ENCODE results near the gene PACSIN2.
"Not testable (repeated sequence)": the region's sequence is repeated elsewhere in the genome, so short reads cannot be mapped to it uniquely, and the experiment has no call there.

The PACSIN2 gene

GRCh38 chr22:42990131-42990838 is 24.7 kb downstream of the PACSIN2 start:
- peak; percentile 80 for FAIRE-seq

GRCh38 chr22:42986115-42986514 is 28.8 kb downstream of the PACSIN2 start:
- FAIRE-seq, result no peak

GRCh38 chr22:42985531-42985905 is 29.4 kb downstream of the PACSIN2 start:
- FAIRE-seq, result no peak

GRCh38 chr22:42984814-42985530 is 30.0 kb downstream of the PACSIN2 start:
- no peak for FAIRE-seq

- FAIRE-seq, result no peak
Observed at GRCh38 chr22:42984397-42984796, 30.6 kb downstream of the PACSIN2 start.

GRCh38 chr22:42983470-42983869 is 31.5 kb downstream of the PACSIN2 start:
- no peak for FAIRE-seq

- no peak for FAIRE-seq
Observed at GRCh38 chr22:42979606-42980005, 35.3 kb downstream of the PACSIN2 start.

- FAIRE-seq, result no peak
Observed at GRCh38 chr22:42978453-42979103, 36.4 kb downstream of the PACSIN2 start.

- no peak for FAIRE-seq
Observed at GRCh38 chr22:42977569-42977968, 37.4 kb downstream of the PACSIN2 start.

- FAIRE-seq, result no peak
Observed at GRCh38 chr22:42976217-42976933, 38.6 kb downstream of the PACSIN2 start.

- FAIRE-seq, result no peak
Observed at GRCh38 chr22:42974223-42974622, 40.7 kb downstream of the PACSIN2 start.

GRCh38 chr22:42973536-42973881 is 41.4 kb downstream of the PACSIN2 start:
- FAIRE-seq, result no peak

- FAIRE-seq, result no peak
Observed at GRCh38 chr22:42972649-42973535, 42.1 kb downstream of the PACSIN2 start.

- not testable (repeated sequence) for FAIRE-seq
Observed at GRCh38 chr22:42971473-42971860, 43.5 kb downstream of the PACSIN2 start.

GRCh38 chr22:42970029-42970428 is 44.9 kb downstream of the PACSIN2 start:
- no peak for FAIRE-seq

- no peak for FAIRE-seq
Observed at GRCh38 chr22:42969348-42969975, 45.5 kb downstream of the PACSIN2 start.

GRCh38 chr22:42967933-42968332 is 47.0 kb downstream of the PACSIN2 start:
- FAIRE-seq, result no peak

GRCh38 chr22:42967005-42967404 is 47.9 kb downstream of the PACSIN2 start:
- FAIRE-seq, result no peak

GRCh38 chr22:42966497-42966896 is 48.5 kb downstream of the PACSIN2 start:
- no peak for FAIRE-seq

GRCh38 chr22:42964994-42965699 is 49.8 kb downstream of the PACSIN2 start:
- no peak for FAIRE-seq

- no peak for FAIRE-seq
Observed at GRCh38 chr22:42963231-42963595, 51.7 kb downstream of the PACSIN2 start.

Data from A204.1 (cell line).